Raji (cell line): ENCODE data around the gene HHATL.

Source experiments
- POLR2A ChIP-seq: IDR thresholded peaks from 2 replicates; pipeline ENCODE4 v1.6.1; 2011; ENCODE audit warnings: low read depth, low read length, control low read depth; ENCODE audit not compliant: insufficient read depth

HHATL gene

DNA sequence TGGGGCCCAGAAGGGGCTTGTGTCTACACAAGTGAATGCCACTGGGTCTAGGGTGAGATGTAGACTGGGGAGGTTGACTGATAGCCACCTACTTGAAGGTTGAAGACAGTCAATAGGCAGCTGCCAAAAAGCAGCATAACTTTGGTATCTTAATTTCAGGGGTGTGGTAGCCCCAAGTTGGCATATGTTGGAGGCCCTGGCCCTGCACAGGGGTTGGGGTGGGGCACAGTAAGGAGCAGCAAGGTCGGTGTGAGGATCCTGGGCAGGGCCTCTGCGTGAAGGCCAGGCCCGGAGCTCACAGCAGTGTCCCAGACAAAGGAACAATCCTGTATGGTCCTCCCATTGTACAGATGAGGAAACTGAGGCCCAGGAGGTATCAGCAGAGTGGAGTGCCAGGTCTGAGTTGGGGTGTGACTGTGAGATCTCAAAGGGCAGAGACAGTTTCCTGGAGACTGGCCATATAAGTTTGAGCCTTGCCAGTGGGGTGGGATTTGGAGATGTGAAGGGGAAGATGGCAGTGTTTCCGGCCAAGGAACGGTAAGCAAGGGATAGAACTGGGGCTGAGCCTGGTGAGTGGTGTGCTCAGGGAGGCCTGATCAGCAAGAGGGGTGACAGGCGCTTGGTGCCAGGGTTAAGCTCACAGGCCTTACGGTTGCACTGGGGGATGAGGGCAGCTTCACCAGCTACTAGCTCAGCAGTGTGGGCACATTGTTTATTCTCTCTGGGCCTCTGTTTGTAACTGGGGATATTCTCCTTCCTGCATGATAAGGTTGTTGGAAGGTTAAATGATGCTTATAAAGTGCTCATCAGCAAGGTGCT lies 15.6 kb downstream of the HHATL start:
- TF ChIP-seq POLR2A, result no peak

DNA sequence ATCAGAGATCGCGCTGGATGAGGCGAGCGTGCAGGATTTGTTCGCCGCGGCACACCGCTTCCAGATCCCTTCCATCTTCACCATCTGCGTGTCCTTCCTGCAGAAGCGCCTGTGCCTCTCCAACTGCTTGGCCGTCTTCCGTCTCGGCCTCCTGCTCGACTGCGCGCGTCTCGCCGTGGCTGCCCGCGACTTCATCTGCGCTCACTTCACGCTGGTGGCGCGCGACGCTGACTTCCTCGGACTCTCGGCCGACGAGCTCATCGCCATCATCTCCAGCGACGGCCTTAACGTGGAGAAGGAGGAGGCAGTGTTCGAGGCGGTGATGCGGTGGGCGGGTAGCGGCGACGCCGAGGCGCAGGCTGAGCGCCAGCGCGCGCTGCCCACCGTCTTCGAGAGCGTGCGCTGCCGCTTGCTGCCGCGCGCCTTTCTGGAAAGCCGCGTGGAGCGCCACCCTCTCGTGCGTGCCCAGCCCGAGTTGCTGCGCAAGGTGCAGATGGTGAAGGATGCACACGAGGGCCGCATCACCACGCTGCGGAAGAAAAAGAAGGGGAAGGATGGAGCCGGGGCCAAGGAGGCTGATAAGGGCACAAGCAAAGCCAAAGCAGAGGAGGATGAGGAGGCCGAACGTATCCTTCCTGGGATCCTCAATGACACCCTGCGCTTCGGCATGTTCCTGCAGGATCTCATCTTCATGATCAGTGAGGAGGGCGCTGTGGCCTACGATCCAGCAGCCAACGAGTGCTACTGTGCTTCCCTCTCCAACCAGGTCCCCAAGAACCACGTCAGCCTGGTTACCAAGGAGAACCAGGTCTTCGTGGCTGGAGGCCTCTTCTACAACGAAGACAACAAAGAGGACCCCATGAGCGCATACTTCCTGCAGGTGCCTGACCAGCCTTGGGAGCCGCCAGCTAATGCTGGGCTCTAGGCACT lies 16.4 kb downstream of the HHATL start:
- no peak for TF ChIP-seq POLR2A

DNA sequence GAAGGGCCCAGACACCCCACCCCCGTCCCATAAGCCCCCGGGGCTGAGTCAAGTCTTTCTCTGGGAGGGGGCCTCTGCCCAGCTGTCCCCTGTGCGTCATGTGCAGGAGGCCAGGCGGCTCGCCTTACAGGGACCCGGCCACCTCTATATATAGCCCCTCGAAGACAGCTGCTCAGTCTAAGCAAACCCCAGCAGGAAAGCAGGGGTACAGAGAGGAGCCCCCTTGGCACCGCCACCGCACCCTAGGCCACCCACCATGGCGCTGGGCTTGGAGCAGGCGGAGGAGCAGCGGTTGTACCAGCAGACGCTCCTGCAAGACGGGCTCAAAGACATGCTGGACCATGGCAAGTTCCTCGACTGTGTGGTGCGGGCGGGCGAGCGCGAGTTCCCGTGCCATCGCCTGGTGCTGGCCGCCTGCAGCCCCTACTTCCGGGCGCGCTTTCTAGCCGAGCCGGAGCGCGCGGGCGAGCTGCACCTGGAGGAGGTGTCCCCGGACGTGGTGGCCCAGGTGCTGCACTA lies 17.2 kb downstream of the HHATL start, which contains the start of gene KLHL40:
KLHL40 (plus strand) TSS at position 175 of the 519 bp plus-strand sequence; CDS start at position 257, 82 bp downstream.
- TF ChIP-seq POLR2A, result no peak

DNA sequence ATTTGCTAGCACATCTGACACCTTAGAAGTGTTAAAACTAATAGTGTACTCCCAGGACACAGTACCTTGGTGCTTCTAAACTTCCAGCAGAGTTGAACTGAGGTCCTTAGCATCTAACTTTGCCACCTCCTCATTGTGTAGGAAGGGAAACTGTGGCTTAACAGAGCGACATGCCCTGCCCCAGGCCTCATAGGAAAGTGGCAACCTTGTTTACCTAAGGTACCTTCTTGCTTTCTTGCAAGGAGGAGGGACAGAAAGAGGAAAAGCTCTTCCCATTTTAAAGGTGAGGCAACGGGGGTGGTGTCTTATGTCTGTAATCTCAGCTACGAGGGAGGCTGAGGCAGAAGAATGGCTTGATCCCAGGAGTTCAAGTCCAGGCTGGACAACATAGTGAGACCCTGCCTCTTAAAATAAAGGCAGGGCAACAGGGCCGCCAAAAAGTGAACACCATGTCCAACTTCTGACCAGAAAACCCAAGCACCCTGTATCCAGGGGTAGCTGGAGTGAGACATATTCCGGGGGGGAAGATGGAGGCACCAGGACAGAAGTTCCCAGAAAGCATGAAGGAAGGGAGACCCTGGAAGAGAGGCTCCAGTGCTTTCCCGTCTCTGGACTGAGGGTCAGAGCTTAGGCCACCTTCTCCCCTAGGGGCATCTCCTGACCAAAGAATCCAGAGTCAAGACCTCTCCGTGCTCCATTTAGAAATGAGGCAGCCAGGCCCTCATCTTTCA lies 17.8 kb downstream of the HHATL start:
- no peak for TF ChIP-seq POLR2A

DNA sequence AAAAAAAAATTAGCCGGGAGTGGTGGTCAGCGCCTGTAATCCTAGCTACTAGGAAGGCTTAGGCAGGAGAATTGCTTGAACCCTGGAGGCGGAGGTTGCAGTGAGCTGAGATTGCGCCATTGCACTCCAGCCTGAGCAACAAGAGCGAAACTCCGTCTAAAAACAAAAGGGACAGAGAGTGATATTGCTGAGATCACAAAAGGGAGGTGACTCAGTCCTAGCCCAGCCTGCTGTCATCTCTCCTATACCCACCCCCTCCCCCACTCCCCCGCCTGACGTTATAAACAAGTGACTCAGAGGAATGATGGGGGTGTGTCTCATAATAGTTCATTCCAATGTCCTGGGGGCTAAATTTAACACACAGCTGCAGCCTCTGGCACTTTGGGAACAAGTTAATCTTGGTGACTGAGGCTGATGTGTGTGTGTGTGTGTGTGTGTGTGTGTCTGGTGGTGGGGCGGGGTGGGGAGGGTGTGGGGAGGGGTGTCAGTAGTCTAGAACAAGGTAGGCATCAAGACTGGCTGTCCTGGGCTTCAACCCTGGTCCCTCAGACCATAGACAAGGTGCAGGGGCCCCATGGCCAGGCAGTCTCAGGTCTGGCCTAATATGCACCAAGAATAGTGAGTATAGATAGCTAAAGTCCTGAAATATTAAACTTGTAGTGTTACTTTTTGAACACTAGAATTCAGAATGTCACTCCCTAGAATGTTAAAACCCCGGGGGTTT lies 18.6 kb downstream of the HHATL start:
- no peak for TF ChIP-seq POLR2A

DNA sequence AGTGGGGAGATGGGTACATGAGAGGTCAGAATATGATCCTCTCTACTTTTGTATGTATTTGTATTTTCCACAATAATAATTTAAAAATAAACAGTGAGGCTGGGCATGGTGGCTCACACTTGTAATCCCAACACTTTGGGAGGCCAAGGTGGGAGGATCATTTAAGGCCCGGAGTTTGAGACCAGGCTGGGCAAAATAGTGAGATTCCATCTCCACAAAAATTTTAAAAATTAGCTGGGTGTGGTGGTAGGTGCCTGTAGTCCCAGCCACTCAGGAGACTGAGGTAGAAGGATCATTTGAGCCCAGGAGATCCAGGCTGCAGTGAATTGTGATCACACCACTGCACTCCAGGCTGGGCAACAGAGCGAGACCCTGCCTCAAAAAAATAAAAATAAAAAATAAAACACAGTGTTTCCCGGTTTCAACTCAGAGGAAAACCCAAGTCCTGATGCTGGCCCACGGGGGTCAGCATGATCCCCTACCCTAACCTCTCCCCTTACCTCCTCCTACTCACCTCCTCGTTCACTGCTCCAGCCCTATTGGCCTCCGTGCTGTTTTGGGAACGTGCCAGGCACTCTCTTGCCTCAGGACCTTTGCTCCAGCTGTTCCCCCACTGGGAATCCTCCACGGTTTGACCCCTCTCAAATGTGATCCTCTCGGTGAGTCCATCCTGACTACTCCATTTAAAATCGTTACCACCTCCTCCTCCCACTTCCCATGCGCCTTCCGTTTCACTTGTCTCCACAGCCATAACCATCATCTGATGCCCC lies 20.1 kb downstream of the HHATL start:
- TF ChIP-seq POLR2A, result no peak

DNA sequence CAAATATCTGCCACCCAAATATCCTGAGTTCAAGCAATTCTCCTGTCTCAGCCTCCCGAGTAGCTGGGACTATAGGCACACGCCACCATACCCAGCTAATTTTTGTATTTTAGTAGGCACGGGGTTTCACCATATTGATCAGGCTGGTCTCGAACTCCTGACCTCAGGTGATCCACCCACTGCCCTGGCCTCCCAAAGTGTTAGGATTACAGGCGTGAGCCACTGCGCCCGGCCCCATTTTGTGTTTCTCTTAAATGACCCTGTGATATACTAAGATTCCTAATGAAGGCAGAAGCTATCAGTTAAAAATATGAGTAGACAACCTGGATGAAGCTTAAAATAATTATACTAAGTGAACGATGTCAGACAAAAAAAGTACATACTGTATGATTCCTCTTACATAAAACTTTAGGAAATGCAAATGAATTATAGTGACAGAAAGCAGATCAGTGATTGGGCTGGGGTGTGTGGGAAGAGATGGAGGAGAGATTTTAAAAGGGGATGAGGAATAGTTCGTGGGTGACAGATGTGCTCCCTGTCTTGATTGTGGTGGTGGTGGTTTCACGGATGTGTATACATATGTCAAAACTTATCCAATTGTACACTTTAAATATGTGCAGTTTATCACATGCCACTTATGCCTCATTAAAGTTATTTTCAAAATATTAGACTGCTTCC lies 21.1 kb downstream of the HHATL start:
- TF ChIP-seq POLR2A, result no peak

DNA sequence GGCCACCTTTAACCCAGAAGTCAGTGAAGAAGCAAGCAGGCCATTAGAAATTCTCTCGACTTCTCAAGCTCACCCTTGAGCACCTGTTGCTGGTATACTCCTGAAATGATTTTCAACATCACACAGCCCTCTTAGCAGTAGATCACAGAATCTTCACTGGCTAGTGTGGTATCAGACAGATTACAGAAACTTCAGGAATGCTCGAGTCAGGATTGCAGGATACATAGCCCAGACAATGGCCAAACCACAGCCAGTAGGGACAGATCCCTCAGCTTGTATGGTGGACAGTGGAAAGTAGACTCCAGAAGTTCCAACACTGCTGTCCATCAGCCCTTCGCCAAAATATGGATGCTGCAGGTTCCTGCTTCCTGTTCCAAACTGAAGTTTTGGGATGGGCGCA lies 21.8 kb downstream of the HHATL start:
- no peak for TF ChIP-seq POLR2A

DNA sequence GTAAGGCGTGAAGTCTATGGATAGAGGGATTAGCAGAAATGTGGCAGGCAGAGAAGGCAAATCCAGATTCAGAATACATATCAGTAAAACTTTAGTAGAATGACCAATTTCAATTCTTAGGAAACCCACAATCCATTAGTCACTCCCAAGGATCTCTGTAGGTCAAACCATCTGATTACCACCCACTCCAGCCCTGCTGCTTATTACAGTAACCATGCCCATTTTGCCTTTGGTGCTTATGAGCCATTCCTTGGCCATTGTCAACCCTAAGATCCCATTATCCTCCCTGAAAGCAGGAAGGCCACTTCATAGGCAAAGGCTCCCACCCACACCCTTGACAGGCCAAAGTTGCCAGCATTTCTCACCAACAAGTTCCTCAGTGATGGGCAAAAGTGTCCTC lies 22.3 kb downstream of the HHATL start:
- TF ChIP-seq POLR2A, result no peak

DNA sequence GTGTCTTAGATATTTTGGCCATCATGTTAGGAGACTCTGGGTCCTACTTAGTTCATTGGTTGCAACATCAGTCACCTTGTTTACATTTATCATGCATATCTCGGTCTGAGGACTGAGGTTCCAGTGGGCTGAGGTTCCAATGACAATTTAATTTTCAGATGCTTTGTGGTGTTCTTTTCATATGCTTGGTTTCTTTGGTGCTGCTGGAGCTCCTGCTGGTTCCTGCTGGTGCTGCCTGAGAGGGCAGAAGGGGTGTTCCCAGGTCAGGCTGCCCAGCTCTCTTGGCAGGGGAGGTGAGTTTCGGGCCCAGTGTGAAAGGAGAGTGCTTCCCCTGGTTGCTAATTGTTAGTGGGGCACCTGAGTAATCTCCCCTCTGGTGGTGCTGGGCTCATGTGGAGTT lies 24.2 kb downstream of the HHATL start:
- no peak for TF ChIP-seq POLR2A

DNA sequence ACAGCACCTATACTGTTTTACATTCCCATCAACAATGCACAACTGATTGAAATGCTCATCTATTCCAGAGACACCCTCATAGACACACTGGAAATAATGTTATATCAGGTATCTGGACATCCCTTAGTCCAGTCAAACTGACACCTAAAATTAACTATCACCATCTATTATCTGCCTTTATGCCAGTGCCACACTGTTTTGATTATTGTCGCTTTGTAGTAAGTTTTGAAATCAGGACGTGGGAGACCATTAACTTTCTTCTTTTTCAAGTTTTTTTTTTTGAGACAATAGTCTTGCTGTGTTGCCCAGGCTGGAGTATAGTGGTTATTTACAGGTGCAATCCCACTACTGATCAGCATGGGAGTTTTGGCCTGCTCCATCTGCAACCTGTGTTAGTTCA lies 26.7 kb downstream of the HHATL start:
- no peak for TF ChIP-seq POLR2A

DNA sequence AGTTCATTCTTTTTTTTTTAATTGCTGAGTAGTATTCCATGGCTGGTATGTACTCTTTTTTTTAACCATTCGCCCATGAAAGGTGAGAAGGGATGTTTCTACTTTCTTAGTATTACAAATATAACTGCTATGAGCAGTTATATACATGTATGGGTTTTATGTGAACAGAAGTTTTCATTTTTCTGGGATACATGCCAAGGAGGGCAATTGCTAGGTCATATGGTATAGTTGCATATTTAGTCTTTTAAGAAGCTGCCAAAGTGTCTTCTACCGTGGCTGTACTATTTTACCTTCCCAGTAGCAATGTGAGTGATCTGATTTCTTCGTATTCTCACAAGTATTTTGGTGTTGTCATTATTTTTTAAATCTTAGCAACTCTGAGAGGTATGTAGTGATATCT lies 28.5 kb downstream of the HHATL start:
- no peak for TF ChIP-seq POLR2A

DNA sequence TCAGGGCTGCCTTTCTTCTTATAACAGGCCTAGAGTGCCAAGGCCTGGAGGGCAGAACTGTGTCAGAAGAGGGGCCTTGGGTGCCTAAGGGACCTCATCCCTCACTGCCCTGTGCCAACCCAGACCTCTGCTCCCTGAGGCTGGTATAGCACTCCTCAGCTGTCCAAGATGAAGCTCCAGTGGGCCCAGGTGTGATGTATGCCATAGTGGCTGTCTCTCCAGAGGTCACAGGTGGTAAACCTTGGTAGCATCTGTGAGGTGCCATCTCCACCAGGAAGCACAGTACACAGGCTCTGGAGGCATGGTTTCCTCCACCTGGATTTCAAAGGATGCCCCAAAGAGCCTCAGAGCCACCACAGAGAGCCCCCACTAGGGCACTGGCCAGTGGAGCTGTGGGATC lies 29.5 kb downstream of the HHATL start:
- TF ChIP-seq POLR2A, result no peak
